DND-41 (cell line): ENCODE results near the gene UCHL5.

Source experiments
- ATAC-seq: fragments of 200-7000 bp; cut with Tn5 transposase; 3 replicates; pipeline ENCODE4 v1.9.1; 2021; ENCODE audit warnings: low read depth; ENCODE audit not compliant: insufficient read depth
- DNase-seq: peaks from one replicate; pipeline ENCODE4 v3.0.0-alpha.2; 2020
- H2AFZ ChIP-seq: 2 replicates; pipeline ENCODE4 v1.6.0; 2012; ENCODE audit warnings: low read depth, low read length
- H3K27ac ChIP-seq: 2 replicates; pipeline ENCODE4 v1.5.1; 2012; ENCODE audit warnings: low read length, inconsistent platforms
- H3K27me3 ChIP-seq: fragments of 200-600 bp; sonication (generic); 2 replicates; pipeline ENCODE4 v1.6.0; 2012; ENCODE audit warnings: low read length, mild to moderate bottlenecking, inconsistent platforms; ENCODE audit not compliant: insufficient read depth, poor library complexity
- H3K36me3 ChIP-seq: 2 replicates; pipeline ENCODE4 v1.5.1; 2012; ENCODE audit warnings: low read length, inconsistent platforms; ENCODE audit not compliant: insufficient read depth
- H3K4me1 ChIP-seq: 2 replicates; pipeline ENCODE4 v1.5.1; 2012; ENCODE audit warnings: mild to moderate bottlenecking, low read length; ENCODE audit not compliant: insufficient read depth
- H3K4me2 ChIP-seq: 2 replicates; pipeline ENCODE4 v1.6.0; 2012; ENCODE audit warnings: mild to moderate bottlenecking, moderate library complexity, low read length, inconsistent platforms; ENCODE audit not compliant: insufficient read depth
- H3K4me3 ChIP-seq, 2 experiments: fragments of 200-600 bp in 1 of 2; shearing (Covaris generic) in 1 of 2; 2 replicates each; pipeline ENCODE4 v1.5.1; 2012 to 2016; ENCODE audit warnings: inconsistent platforms in 2 of 2, low read length in 2 of 2, mild to moderate bottlenecking in 2 of 2, low read depth in 1 of 2, moderate library complexity in 1 of 2
- H3K79me2 ChIP-seq: 2 replicates; pipeline ENCODE4 v1.6.0; 2012; ENCODE audit warnings: low read length, inconsistent platforms; ENCODE audit not compliant: insufficient read depth
- H3K9ac ChIP-seq: 2 replicates; pipeline ENCODE4 v1.6.0; 2012; ENCODE audit warnings: low read depth, mild to moderate bottlenecking, inconsistent platforms, low read length, moderate library complexity
- H3K9me3 ChIP-seq: 2 replicates; pipeline ENCODE4 v1.5.1; 2012; ENCODE audit warnings: low read length, moderate library complexity, mild to moderate bottlenecking, inconsistent platforms; ENCODE audit not compliant: insufficient read depth, severe bottlenecking
- H4K20me1 ChIP-seq: 2 replicates; pipeline ENCODE4 v1.6.0; 2012; ENCODE audit warnings: low read length; ENCODE audit not compliant: insufficient read depth
- EZH2 ChIP-seq: IDR thresholded peaks from 3 replicates; pipeline ENCODE4 v1.6.1; 2012; ENCODE audit warnings: borderline replicate concordance, low read depth, mild to moderate bottlenecking, moderate library complexity, low read length, inconsistent platforms; ENCODE audit not compliant: severe bottlenecking
- TF ChIP-seq, protein P1 (sequence below): IDR thresholded peaks from 2 replicates; pipeline ENCODE4 v1.5.1; 2012; ENCODE audit warnings: borderline replicate concordance, low read length, moderate library complexity, mild to moderate bottlenecking; ENCODE audit not compliant: poor library complexity, severe bottlenecking; ENCODE audit errors: extremely low read depth

Gene UCHL5

DNA sequence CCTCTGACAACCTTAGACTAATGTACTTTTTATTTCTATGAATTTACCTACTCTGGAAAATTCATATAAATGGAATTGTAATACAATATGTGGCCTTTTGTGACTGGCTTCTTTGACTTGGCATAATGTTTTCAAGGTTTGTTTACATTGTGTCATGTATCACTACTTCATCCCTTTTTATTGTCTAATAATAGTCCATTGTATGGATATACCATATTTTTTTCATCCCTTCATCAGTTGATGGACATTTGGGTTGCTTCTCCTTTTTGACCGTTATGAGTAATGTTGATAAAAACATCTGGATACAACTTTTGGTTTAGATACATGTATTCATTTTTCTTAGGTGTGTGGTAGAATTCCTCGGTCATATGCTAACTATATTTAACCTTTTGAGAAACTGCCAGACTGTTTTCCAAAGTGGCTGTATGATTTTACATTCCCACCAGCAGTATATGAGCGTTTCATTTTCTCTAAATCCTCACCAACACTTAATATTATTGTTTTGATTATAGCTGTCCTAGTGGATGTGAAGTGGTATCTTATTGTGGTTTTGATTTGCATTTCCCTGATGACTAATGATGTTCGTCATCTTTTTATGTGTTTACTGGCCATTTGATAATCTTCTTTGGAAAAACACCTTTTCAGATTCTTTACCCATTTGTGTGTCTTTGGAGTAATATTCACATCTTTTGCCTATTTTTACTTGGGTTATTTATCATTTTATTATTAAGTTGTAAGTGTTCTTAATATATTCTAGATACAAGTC, 3.7 kb upstream of the UCHL5 start:
- Histone ChIP-seq H3K4me1 (peaks cover 31% of the 10 kb centered on the region), H3K27me3 (no peaks in the 10 kb centered on the region), H2AFZ (no peak overlapping the region), H4K20me1 (peaks cover 27% of the 10 kb centered on the region; the same call in 1 of the 2 replicates), H3K27ac (no peak overlapping the region), H3K4me2 (0 out of 2 replicates have a peak overlapping the region, but pooled peaks have one; percentile 17), H3K9me3 (no peaks in the 10 kb centered on the region), H3K4me3 (no peak overlapping the region), H3K9ac (no peak overlapping the region), H3K36me3 (peaks cover 3% of the 10 kb centered on the region; the same call in 1 of the 2 replicates), H3K79me2 (peaks cover 97% of the 10 kb centered on the region)
- no peak for TF ChIP-seq EZH2
- DNase-seq = no peak
- ATAC-seq = no peak

DNA sequence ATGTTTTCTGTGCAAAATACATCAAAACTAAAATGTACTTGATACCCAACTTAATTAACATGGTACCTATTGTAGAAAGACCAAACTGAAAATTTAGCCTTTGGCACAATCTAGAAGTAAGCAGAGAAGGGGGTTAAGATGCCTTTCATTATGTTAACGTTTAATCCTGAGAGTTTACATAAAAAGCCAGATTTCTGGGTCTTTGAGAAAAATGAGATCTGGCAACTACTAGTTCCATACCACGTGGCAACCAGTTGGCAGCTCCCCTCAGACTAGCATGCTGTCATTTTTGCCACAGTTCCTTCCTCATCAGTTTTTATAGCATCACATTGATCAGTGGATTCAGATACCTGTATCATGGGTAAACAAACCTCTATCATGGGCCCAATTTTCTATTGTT, 1.8 kb upstream of the UCHL5 start:
- H3K27me3 ChIP-seq = no peaks in the 10 kb centered on the region
- H3K27ac ChIP-seq = peak overlapping the region; percentile 88; the same call in 1 of the 2 replicates
- H4K20me1 ChIP-seq = peaks cover 28% of the 10 kb centered on the region; the same call in 1 of the 2 replicates
- TF ChIP-seq, protein P1, sequence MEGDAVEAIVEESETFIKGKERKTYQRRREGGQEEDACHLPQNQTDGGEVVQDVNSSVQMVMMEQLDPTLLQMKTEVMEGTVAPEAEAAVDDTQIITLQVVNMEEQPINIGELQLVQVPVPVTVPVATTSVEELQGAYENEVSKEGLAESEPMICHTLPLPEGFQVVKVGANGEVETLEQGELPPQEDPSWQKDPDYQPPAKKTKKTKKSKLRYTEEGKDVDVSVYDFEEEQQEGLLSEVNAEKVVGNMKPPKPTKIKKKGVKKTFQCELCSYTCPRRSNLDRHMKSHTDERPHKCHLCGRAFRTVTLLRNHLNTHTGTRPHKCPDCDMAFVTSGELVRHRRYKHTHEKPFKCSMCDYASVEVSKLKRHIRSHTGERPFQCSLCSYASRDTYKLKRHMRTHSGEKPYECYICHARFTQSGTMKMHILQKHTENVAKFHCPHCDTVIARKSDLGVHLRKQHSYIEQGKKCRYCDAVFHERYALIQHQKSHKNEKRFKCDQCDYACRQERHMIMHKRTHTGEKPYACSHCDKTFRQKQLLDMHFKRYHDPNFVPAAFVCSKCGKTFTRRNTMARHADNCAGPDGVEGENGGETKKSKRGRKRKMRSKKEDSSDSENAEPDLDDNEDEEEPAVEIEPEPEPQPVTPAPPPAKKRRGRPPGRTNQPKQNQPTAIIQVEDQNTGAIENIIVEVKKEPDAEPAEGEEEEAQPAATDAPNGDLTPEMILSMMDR = no peak
- TF ChIP-seq EZH2 = no peak
- peaks cover 2% of the 10 kb centered on the region; the same call in 1 of the 2 replicates for H3K36me3 ChIP-seq
- H3K4me1 ChIP-seq = peaks cover 47% of the 10 kb centered on the region
- H2AFZ ChIP-seq = no peak overlapping the region
- H3K9ac ChIP-seq = peak overlapping the region; percentile 87
- H3K9me3 ChIP-seq = no peaks in the 10 kb centered on the region
- peak overlapping the region; percentile 73 for H3K4me2 ChIP-seq
- ATAC-seq (no peak), DNase-seq (no peak)
- H3K4me3 ChIP-seq = peak overlapping the region; percentile 73 to 93; a peak in 3 of 4 replicates
- peaks cover 98% of the 10 kb centered on the region for H3K79me2 ChIP-seq

DNA sequence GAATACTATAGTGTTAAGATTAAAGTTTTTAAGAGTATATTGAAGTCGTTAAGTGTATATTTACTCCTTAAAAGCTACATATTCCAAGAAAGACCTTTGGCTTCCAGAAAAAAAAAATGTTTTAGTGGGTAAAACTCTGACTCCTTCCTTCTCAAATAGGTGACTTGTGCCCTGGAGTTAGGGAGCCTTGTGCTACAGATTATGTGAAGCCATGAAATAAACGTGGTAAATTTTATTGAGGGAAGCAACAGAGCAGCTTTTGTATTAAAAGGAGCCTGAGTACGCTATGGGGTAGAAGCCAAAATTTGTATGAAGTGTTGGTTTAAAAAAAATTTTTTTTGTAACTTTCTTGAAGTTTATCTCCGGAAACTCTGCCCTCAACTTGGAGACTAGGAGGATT, 1.2 kb upstream of the UCHL5 start:
- DNase-seq (no peak), ATAC-seq (no peak)
- peak overlapping the region; percentile 88; the same call in 1 of the 2 replicates for H3K27ac ChIP-seq
- peaks cover 25% of the 10 kb centered on the region; the same call in 1 of the 2 replicates for H4K20me1 ChIP-seq
- H3K79me2 ChIP-seq = peaks cover 98% of the 10 kb centered on the region
- peak overlapping the region; percentile 73 to 93 for H3K4me3 ChIP-seq
- H3K4me2 ChIP-seq = peak overlapping the region; percentile 73
- H2AFZ ChIP-seq = peak overlapping the region; percentile 95
- peaks cover 2% of the 10 kb centered on the region; the same call in 1 of the 2 replicates for H3K36me3 ChIP-seq
- H3K27me3 ChIP-seq = no peaks in the 10 kb centered on the region
- peak overlapping the region; percentile 87 for H3K9ac ChIP-seq
- H3K9me3 ChIP-seq = no peaks in the 10 kb centered on the region
- peaks cover 47% of the 10 kb centered on the region for H3K4me1 ChIP-seq
- no peak for TF ChIP-seq EZH2
- TF ChIP-seq, protein P1 = no peak

DNA sequence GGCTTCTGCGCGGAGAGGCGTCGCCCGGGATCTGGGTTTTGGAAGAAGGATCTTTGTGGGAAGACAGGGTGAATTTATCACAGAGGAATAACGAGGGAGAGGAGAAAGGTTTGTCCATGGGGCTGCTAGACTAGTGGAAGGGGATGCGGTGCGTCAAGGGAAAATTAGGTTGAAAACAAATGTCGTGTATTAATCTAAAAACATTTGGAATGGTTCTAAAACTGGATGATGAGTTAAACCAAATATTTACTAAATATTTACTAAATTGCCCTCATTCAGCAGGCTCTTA, 899 bp upstream of the UCHL5 start:
- Histone ChIP-seq H3K9me3 (no peaks in the 10 kb centered on the region), H3K79me2 (peaks cover 98% of the 10 kb centered on the region), H3K27me3 (no peaks in the 10 kb centered on the region), H3K4me3 (peak overlapping the region; percentile 73 to 93), H3K4me1 (peaks cover 47% of the 10 kb centered on the region), H3K4me2 (peak overlapping the region; percentile 73), H4K20me1 (peaks cover 29% of the 10 kb centered on the region; the same call in 1 of the 2 replicates), H3K27ac (peak overlapping the region; percentile 88), H3K36me3 (peaks cover 3% of the 10 kb centered on the region; the same call in 1 of the 2 replicates), H3K9ac (peak overlapping the region; percentile 87), H2AFZ (peak overlapping the region; percentile 95)
- TF ChIP-seq, protein P1 = no peak
- TF ChIP-seq EZH2 = no peak
- no peak for DNase-seq
- no peak for ATAC-seq
